MM.1S (cell line): ENCODE results near the gene SMURF2.

ENCODE experiments used
- DNase-seq: peaks from one replicate; pipeline ENCODE4 v3.0.0-alpha.2; 2015
- H2AFZ ChIP-seq: fragments of 300-600 bp; sonication (generic); 2 replicates; pipeline ENCODE4 v1.6.0; 2016; ENCODE audit warnings: antibody characterized with exemption, low read length
- H3F3A ChIP-seq: fragments of 300-600 bp; sonication (generic); 2 replicates; pipeline ENCODE4 v1.6.1; 2016; ENCODE audit warnings: mild to moderate bottlenecking, antibody characterized with exemption, low read length, moderate library complexity, mixed read lengths; ENCODE audit not compliant: insufficient read depth
- H3K27ac ChIP-seq: fragments of 300-600 bp; sonication (generic); 2 replicates; pipeline ENCODE4 v1.5.1; 2016; ENCODE audit warnings: mild to moderate bottlenecking, low read length
- H3K27me3 ChIP-seq: fragments of 300-600 bp; sonication (generic); replicated peaks from 2 replicates; pipeline ENCODE4 v1.6.0; 2016; ENCODE audit warnings: low read length; ENCODE audit not compliant: insufficient read depth
- H3K36me3 ChIP-seq: fragments of 300-600 bp; sonication (generic); replicated peaks from 2 replicates; pipeline ENCODE4 v1.6.1; 2016; ENCODE audit warnings: mild to moderate bottlenecking, low read length, mixed read lengths; ENCODE audit not compliant: insufficient read depth
- H3K4me1 ChIP-seq: fragments of 300-600 bp; sonication (generic); 2 replicates; pipeline ENCODE4 v1.6.1; 2016; ENCODE audit warnings: low read length, mixed read lengths
- H3K4me2 ChIP-seq: fragments of 300-600 bp; sonication (generic); 2 replicates; pipeline ENCODE4 v1.6.0; 2016; ENCODE audit warnings: low read depth, low read length
- H3K4me3 ChIP-seq: fragments of 300-600 bp; sonication (generic); 2 replicates; pipeline ENCODE4 v1.5.1; 2016; ENCODE audit warnings: low read length, mixed read lengths
- H3K79me2 ChIP-seq: fragments of 300-600 bp; sonication (generic); 2 replicates; pipeline ENCODE4 v1.6.1; 2016; ENCODE audit warnings: mixed run types, low read length, mixed read lengths
- H3K9ac ChIP-seq: fragments of 300-600 bp; sonication (generic); 2 replicates; pipeline ENCODE4 v1.6.1; 2016; ENCODE audit warnings: low read length, mixed read lengths
- H3K9me2 ChIP-seq: fragments of 300-600 bp; sonication (generic); replicated peaks from 2 replicates; pipeline ENCODE4 v1.6.1; 2016; ENCODE audit warnings: mild to moderate bottlenecking, low read length, mixed read lengths; ENCODE audit not compliant: insufficient read depth
- H3K9me3 ChIP-seq: fragments of 300-600 bp; sonication (generic); replicated peaks from 2 replicates; pipeline ENCODE4 v1.6.1; 2016; ENCODE audit warnings: mild to moderate bottlenecking, low read length, mixed read lengths; ENCODE audit not compliant: insufficient read depth
- H4K20me1 ChIP-seq: fragments of 300-600 bp; sonication (generic); 2 replicates; pipeline ENCODE4 v1.6.1; 2016; ENCODE audit warnings: mild to moderate bottlenecking, low read length, moderate library complexity, mixed read lengths; ENCODE audit not compliant: insufficient read depth
- CTCF ChIP-seq: fragments of 300-600 bp; sonication (generic); IDR thresholded peaks from 2 replicates; pipeline ENCODE4 v1.5.1; 2016; ENCODE audit warnings: antibody characterized with exemption, low read length, mixed read lengths
- EZH2 ChIP-seq: fragments of 300-600 bp; sonication (generic); optimal IDR thresholded peaks from 2 replicates; pipeline ENCODE3; 2017; ENCODE audit warnings: low read depth, mild to moderate bottlenecking, antibody characterized with exemption, low read length, mixed read lengths
- EZH2phosphoT487 ChIP-seq: fragments of 300-600 bp; sonication (generic); IDR thresholded peaks from 2 replicates; pipeline ENCODE4 v1.6.1; 2018; ENCODE audit warnings: antibody characterized with exemption, low read length

Gene SMURF2

GRCh38 chr17:64498308-64499203, 163.6 kb downstream of the SMURF2 start:
- Histone ChIP-seq H3F3A (peaks cover 69% of the 10 kb centered on the region), H3K4me3 (0 out of 2 replicates have a peak overlapping the region, but pooled peaks have one; percentile 89)
- DNase-seq, result no peak

GRCh38 chr17:64497565-64498035, 164.5 kb downstream of the SMURF2 start:
- Histone ChIP-seq H3K9ac (peak overlapping the region; percentile 51), H3F3A (peaks cover 64% of the 10 kb centered on the region), H3K36me3 (peaks cover 23% of the 10 kb centered on the region), H3K4me1 (peaks cover 37% of the 10 kb centered on the region), H3K27me3 (no peaks in the 10 kb centered on the region), H3K27ac (peak overlapping the region; percentile 86), H4K20me1 (peaks cover 22% of the 10 kb centered on the region), H3K79me2 (peaks cover 58% of the 10 kb centered on the region), H3K9me3 (no peaks in the 10 kb centered on the region), H3K9me2 (no peaks in the 10 kb centered on the region), H3K4me3 (peak overlapping the region; percentile 89), H2AFZ (no peak overlapping the region), H3K4me2 (peak overlapping the region; percentile 89)
- TF ChIP-seq CTCF, result no peak
- no peak for TF ChIP-seq EZH2phosphoT487
- no peak for TF ChIP-seq EZH2
- no peak for DNase-seq

More at GRCh38 chr17:64498308-64499203, 163.6 kb downstream of the SMURF2 start:
- no peaks in the 10 kb centered on the region for H3K9me3 ChIP-seq
- H3K9ac ChIP-seq, result peak overlapping the region; percentile 51; the same call in 1 of the 2 replicates
- peaks cover 46% of the 10 kb centered on the region for H3K4me1 ChIP-seq
- peaks cover 33% of the 10 kb centered on the region for H3K36me3 ChIP-seq
- no peak overlapping the region for H2AFZ ChIP-seq
- peak overlapping the region; percentile 86; the same call in 1 of the 2 replicates for H3K27ac ChIP-seq
- H3K79me2 ChIP-seq, result peaks cover 68% of the 10 kb centered on the region
- no peak for TF ChIP-seq EZH2phosphoT487
- TF ChIP-seq CTCF, result no peak
- no peak for TF ChIP-seq EZH2
- H3K4me2 ChIP-seq, result peak overlapping the region; percentile 89; the same call in 1 of the 2 replicates
- H3K27me3 ChIP-seq, result no peaks in the 10 kb centered on the region
- no peaks in the 10 kb centered on the region for H3K9me2 ChIP-seq
- peaks cover 31% of the 10 kb centered on the region for H4K20me1 ChIP-seq

GRCh38 chr17:64496786-64497564, 165.1 kb downstream of the SMURF2 start, which contains the start of gene POLG2:
Gene POLG2 (minus strand): TSS chr17:64497054. CDS start chr17:64496968, 86 bp downstream.
- Histone ChIP-seq H3K4me3 (peak within 1 kb of the TSS; percentile 89), H3F3A (peaks cover 57% of the 10 kb centered on the region), H4K20me1 (peaks cover 16% of the 10 kb centered on the region), H3K27ac (peak within 1 kb of the TSS; percentile 86), H3K4me2 (peak within 1 kb of the TSS; percentile 89), H3K9me3 (no peaks in the 10 kb centered on the region), H3K79me2 (peaks cover 52% of the 10 kb centered on the region), H3K9ac (peak within 1 kb of the TSS; percentile 51), H2AFZ (peak within 1 kb of the TSS; percentile 92), H3K9me2 (no peaks in the 10 kb centered on the region), H3K36me3 (peaks cover 17% of the 10 kb centered on the region), H3K4me1 (peaks cover 30% of the 10 kb centered on the region), H3K27me3 (no peaks in the 10 kb centered on the region)
- TF ChIP-seq EZH2phosphoT487, result no peak
- TF ChIP-seq EZH2, result no peak
- TF ChIP-seq CTCF, result peak; percentile 68
- peak; percentile 95 for DNase-seq
